Activated CD4-positive, alpha-beta T cell treated with anti-CD3 and anti-CD28 coated beads, Interleukin-2, amount 10 ng/mL, durations not matched to agents 24 days and 14 days (primary cell): ENCODE data around the gene UGT2A1. TPM values are rescaled to one million over a fixed set of nuclear protein-coding genes. Genes with fewer than 3 reads are reported as not detected.

Source experiments
- DNase-seq: peaks from one replicate; pipeline ENCODE4 v3.0.0; 2022
- H3K27ac Mint-ChIP-seq: one replicate; pipeline ENCODE4 v1.8.0; 2022; ENCODE audit warnings: mild to moderate bottlenecking, mixed read lengths
- H3K27me3 Mint-ChIP-seq: one replicate; pipeline ENCODE4 v1.8.0; 2022; ENCODE audit warnings: mixed read lengths
- H3K36me3 Mint-ChIP-seq: one replicate; pipeline ENCODE4 v1.8.0; 2022; ENCODE audit warnings: low read depth, mild to moderate bottlenecking, mixed read lengths
- H3K4me1 Mint-ChIP-seq: one replicate; pipeline ENCODE4 v1.8.0; 2021; ENCODE audit warnings: mixed read lengths
- H3K4me3 Mint-ChIP-seq: one replicate; pipeline ENCODE4 v1.8.0; 2022; ENCODE audit warnings: mild to moderate bottlenecking, moderate library complexity, mixed read lengths
- H3K9me3 Mint-ChIP-seq: one replicate; pipeline ENCODE4 v1.8.0; 2021; ENCODE audit warnings: mixed read lengths
- intact Hi-C: fragments of 100-400 bp; cut with micrococcal nuclease; formaldehyde crosslinking; loops from one replicate; pipeline ENCODE4 v1.15.1; 2023
- total RNA-seq: library from RNA; stranded (reverse); gene quantifications from 2 replicates; pipeline ENCODE4 v1.2.3, GENCODE V29; 2022

UGT2A1 gene
- total RNA-seq, 1 donor from 2014 or later = not detected

- no peak overlapping the region for H3K4me3 Mint-ChIP-seq
- H3K4me1 Mint-ChIP-seq = no peaks in the 10 kb centered on the region
- no peaks in the 10 kb centered on the region for H3K27me3 Mint-ChIP-seq
- no peaks in the 10 kb centered on the region for H3K36me3 Mint-ChIP-seq
- DNase-seq = no peak
- no peaks in the 10 kb centered on the region for H3K9me3 Mint-ChIP-seq
- intact Hi-C loops = no loop called here
- H3K27ac Mint-ChIP-seq = no peak overlapping the region
Measured at GRCh38 chr4:69563424-69563823, 89.6 kb downstream of the UGT2A1 start.

GRCh38 chr4:69549651-69550050 is 103.4 kb downstream of the UGT2A1 start:
- Mint-ChIP-seq H3K36me3 (no peaks in the 10 kb centered on the region), H3K27me3 (no peaks in the 10 kb centered on the region), H3K9me3 (no peaks in the 10 kb centered on the region), H3K27ac (no peak overlapping the region), H3K4me3 (no peak overlapping the region), H3K4me1 (no peaks in the 10 kb centered on the region)
- DNase-seq = no peak
- intact Hi-C loops = no loop called here

GRCh38 chr4:69546134-69546765 is 106.8 kb downstream of the UGT2A1 start:
- no peak for DNase-seq
- Mint-ChIP-seq H3K27me3 (no peaks in the 10 kb centered on the region), H3K27ac (no peak overlapping the region), H3K4me3 (no peak overlapping the region), H3K9me3 (no peaks in the 10 kb centered on the region), H3K36me3 (no peaks in the 10 kb centered on the region), H3K4me1 (no peaks in the 10 kb centered on the region)
- intact Hi-C loops = no loop called here

Other genes starting within 250 kb of the UGT2A1 start
- not detected in 2 replicates for gene UGT2B4, start 157.3 kb downstream of the UGT2A1 start, total RNA-seq
- gene UGT2A2, start 13.6 kb downstream of the UGT2A1 start, total RNA-seq = not detected in 2 replicates
- 0.19 and 0.23 TPM in 2 replicates for gene SULT1B1, start 107.4 kb upstream of the UGT2A1 start, total RNA-seq
- not detected in 2 replicates for gene SULT1E1, start 206.9 kb upstream of the UGT2A1 start, total RNA-seq